HTERT RPE-1 (cell line): Measurements from ENCODE around the gene NEK8.
"Not testable (repeated sequence)": the region's sequence is repeated elsewhere in the genome, so short reads cannot be mapped to it uniquely, and the experiment has no call there.

Experiments used
- in situ Hi-C: fragments of 300-500 bp; cut with MboI; formaldehyde crosslinking; loops from 4 replicates; pipeline ENCODE4 v1.14.3; 2020; ENCODE audit warnings: low sequenced_read_pairs

The NEK8 gene

DNA sequence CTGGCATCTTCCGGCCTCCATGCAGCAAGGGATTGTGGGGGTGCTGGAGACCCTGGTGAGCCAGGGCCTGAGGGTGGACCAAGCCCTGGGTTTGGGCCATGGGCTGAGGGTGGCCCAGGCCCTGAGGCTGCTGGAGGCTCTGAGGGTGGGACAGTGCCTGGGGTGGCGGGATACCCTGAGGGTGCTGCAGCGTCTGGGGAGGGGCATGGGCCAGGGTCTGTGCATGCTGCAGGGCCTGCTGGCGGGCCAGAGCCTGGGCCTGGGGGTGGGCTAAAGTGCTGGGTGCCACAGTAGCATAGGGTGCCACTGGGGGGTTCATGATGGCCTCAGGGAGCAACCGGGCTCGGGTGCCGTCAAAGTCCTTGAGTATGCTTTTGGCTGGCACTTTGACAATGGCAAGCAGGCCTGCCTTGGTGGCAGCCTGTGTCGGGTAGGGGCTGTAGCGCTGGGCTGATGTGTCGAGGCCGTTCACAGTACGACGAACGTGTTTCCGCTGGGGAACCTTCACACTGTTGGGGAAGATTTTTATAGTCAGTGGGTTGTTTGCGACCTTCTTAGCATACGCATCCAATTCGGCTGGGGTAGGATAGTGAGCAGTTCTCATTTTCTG lies 30.8 kb downstream of the NEK8 start:
- in situ Hi-C loops: no loop called here

GRCh38 chr17:28760601-28761562 lies 32.3 kb downstream of the NEK8 start:
- in situ Hi-C loops: no loop called here

- in situ Hi-C loops: no loop called here
Observed at GRCh38 chr17:28763137-28763799, 34.7 kb downstream of the NEK8 start.

- in situ Hi-C loops: no loop called here
Observed at GRCh38 chr17:28763804-28764266, 35.2 kb downstream of the NEK8 start.

GRCh38 chr17:28765038-28765437 lies 36.5 kb downstream of the NEK8 start:
- in situ Hi-C loops: no loop called here

GRCh38 chr17:28773736-28774135 lies 45.1 kb downstream of the NEK8 start:
- in situ Hi-C loops: no loop called here

GRCh38 chr17:28774206-28774605 lies 45.6 kb downstream of the NEK8 start:
- in situ Hi-C loops: no loop called here

DNA sequence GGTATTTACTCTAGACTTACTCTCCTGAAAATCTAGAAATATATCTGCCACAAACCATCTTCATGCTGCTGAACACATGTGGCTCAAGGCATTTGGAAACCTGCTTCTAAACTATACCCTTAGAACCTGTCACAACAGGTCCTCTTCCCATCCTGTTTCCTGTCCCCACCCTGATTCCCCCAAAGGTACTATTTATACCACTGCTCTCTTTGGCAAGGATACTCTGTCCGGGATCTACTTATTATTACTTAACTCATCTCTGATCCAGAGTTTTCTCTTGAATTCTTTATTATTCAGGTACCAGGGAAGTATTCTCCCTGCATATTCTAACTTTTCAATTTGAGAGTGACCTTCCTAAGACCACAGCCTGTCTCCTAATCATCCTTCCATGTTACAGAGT lies 48.6 kb downstream of the NEK8 start:
- in situ Hi-C loops: no loop called here

- in situ Hi-C loops: not testable (repeated sequence)
Observed at GRCh38 chr17:28779601-28780000, 51.0 kb downstream of the NEK8 start.

DNA sequence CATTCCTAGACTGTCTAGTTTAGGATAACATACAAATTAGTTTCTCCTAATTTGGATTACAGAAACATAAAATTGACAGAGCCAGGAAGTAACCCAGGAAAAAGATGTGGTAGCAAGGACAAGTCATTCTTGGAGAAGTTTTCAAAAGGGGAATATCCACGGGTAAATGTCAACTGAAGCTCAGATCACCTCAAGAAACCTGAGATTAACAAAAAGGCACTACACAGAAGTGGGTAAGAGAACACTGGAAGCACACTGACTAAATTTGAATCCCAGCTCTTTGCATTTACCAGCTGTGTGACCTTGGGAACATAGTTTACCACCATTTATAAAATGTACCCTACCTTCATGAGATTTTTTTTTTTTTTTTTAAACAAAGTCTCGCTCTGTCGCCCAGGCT lies 54.6 kb downstream of the NEK8 start:
- in situ Hi-C loops: no loop called here

- in situ Hi-C loops: no loop called here
Observed at GRCh38 chr17:28788100-28788499, 59.5 kb downstream of the NEK8 start.
